Caco-2 (cell line): ENCODE measurements around the gene ZNF575. TPM values are rescaled to one million over a fixed set of nuclear protein-coding genes. Genes with fewer than 3 reads are reported as not detected.

ENCODE experiments used
- BruUV-seq: library from RNA; stranded (reverse); fragments of 400-500 nt; replicated peaks from 2 replicates; lab custom pipeline; 2021; lab: Mats Ljungman, UMichigan
- CTCF ChIA-PET: fragments of 300-600 bp; sonication (Branson Sonifier 250); formaldehyde crosslinking; loops from one replicate; lab custom pipeline; 2022; ENCODE audit warnings: antibody characterized with exemption; lab: Charles Lee
- POLR2A ChIA-PET: fragments of 300-600 bp; sonication (Branson Sonifier 250); formaldehyde crosslinking; loops from one replicate; lab custom pipeline; 2022; ENCODE audit warnings: antibody characterized with exemption; lab: Charles Lee
- DNase-seq, 2 experiments: peaks; one replicate each; pipeline versions ENCODE4 v3.0.0 to v3.0.0-alpha.2; 2020 to 2022
- H3K27me3 ChIP-seq: replicated peaks from 2 replicates; pipeline ENCODE4 v1.6.0; 2011; ENCODE audit warnings: low read length; ENCODE audit not compliant: control insufficient read depth, insufficient read depth
- H3K36me3 ChIP-seq: 2 replicates; pipeline ENCODE4 v1.5.1; 2011; ENCODE audit warnings: low read length; ENCODE audit not compliant: control insufficient read depth, insufficient read depth
- H3K4me1 ChIP-seq: fragments of 250-450 bp; sonication (Bioruptor Pico); 2 replicates; pipeline ENCODE4 v1.5.1; 2020; ENCODE audit warnings: mild to moderate bottlenecking
- H3K4me3 ChIP-seq: 2 replicates; pipeline ENCODE4 v1.5.1; 2011; ENCODE audit warnings: low read depth, mild to moderate bottlenecking, control low read depth, low read length
- H3K9me3 ChIP-seq: fragments of 250-450 bp; sonication (Bioruptor Pico); 2 replicates; pipeline ENCODE4 v1.5.1; 2020; ENCODE audit warnings: mild to moderate bottlenecking, moderate library complexity
- H3K27ac Mint-ChIP-seq: one replicate; pipeline ENCODE4 v1.8.0; 2022; ENCODE audit warnings: mixed read lengths; ENCODE audit not compliant: unreplicated experiment
- H3K27me3 Mint-ChIP-seq: one replicate; pipeline ENCODE4 v1.8.0; 2022; ENCODE audit warnings: mixed read lengths; ENCODE audit not compliant: insufficient read depth, unreplicated experiment
- H3K36me3 Mint-ChIP-seq: one replicate; pipeline ENCODE4 v1.8.0; 2022; ENCODE audit warnings: mild to moderate bottlenecking, mixed read lengths; ENCODE audit not compliant: insufficient read depth, unreplicated experiment
- H3K4me1 Mint-ChIP-seq: one replicate; pipeline ENCODE4 v1.8.0; 2022; ENCODE audit warnings: low read depth, mixed read lengths; ENCODE audit not compliant: unreplicated experiment
- H3K4me3 Mint-ChIP-seq: one replicate; pipeline ENCODE4 v1.8.0; 2022; ENCODE audit warnings: mild to moderate bottlenecking, moderate library complexity, mixed read lengths; ENCODE audit not compliant: unreplicated experiment
- H3K9me3 Mint-ChIP-seq: one replicate; pipeline ENCODE4 v1.8.0; 2022; ENCODE audit warnings: mixed read lengths; ENCODE audit not compliant: unreplicated experiment
- CTCF ChIP-seq, 2 experiments: fragments of 200-600 bp in 1 of 2; IDR thresholded peaks; 1 replicate in 1 of 2; 2 replicates in 1 of 2; pipeline versions ENCODE4 v1.5.1 to v1.8.0; 2011 to 2022; ENCODE audit warnings: antibody characterized with exemption in 1 of 2, control low read depth in 1 of 2, inconsistent platforms in 1 of 2, low read depth in 1 of 2, low read length in 1 of 2, mild to moderate bottlenecking in 1 of 2, moderate library complexity in 1 of 2; ENCODE audit not compliant: insufficient read depth in 1 of 2, severe bottlenecking in 1 of 2, unreplicated experiment in 1 of 2
- intact Hi-C: fragments of 100-400 bp; cut with micrococcal nuclease; formaldehyde crosslinking; loops from one replicate; pipeline ENCODE4 v1.10.0; 2022; ENCODE audit not compliant: unreplicated experiment
- total RNA-seq: library from RNA; stranded (reverse); gene quantifications from 2 replicates; pipeline ENCODE4 v1.2.3, GENCODE V29; 2022

ZNF575 gene
- total RNA-seq, 1 experiment from 2014 or later = 1.00 TPM

GRCh38 chr19:43486412-43486811 lies 46.6 kb upstream of the ZNF575 start:
- BruUV-seq = no TSS peak
- Histone ChIP-seq H3K27me3 (no peaks in the 10 kb centered on the region), H3K36me3 (peaks cover 4% of the 10 kb centered on the region), H3K9me3 (no peaks in the 10 kb centered on the region), H3K4me3 (no peak overlapping the region), H3K4me1 (no peaks in the 10 kb centered on the region)
- Mint-ChIP-seq H3K27me3 (no peaks in the 10 kb centered on the region), H3K9me3 (no peaks in the 10 kb centered on the region), H3K4me1 (no peaks in the 10 kb centered on the region), H3K4me3 (no peak overlapping the region), H3K27ac (no peak overlapping the region), H3K36me3 (peaks cover 12% of the 10 kb centered on the region)
- intact Hi-C loops = no loop called here
- no peak for TF ChIP-seq CTCF (IDR thresholded peaks at IDR 0.05; ENCODE audit: insufficient read depth in 1 of 2, low read depth in 1 of 2, low read length in 1 of 2, severe bottlenecking in 1 of 2, unreplicated experiment in 1 of 2)
- no peak for DNase-seq
- ChIA-PET POLR2A (no interaction called here), CTCF (interaction anchor here (0.6 kb wide), 1 partner anchor 69 kb away, joined by 3 read pairs; no protein-coding TSS in a partner anchor)

GRCh38 chr19:43488179-43488578 lies 44.8 kb upstream of the ZNF575 start:
- no peak for TF ChIP-seq CTCF (IDR thresholded peaks at IDR 0.05; ENCODE audit: insufficient read depth in 1 of 2, low read depth in 1 of 2, low read length in 1 of 2, severe bottlenecking in 1 of 2, unreplicated experiment in 1 of 2)
- Histone ChIP-seq H3K4me1 (no peaks in the 10 kb centered on the region), H3K36me3 (peaks cover 4% of the 10 kb centered on the region), H3K4me3 (no peak overlapping the region), H3K9me3 (no peaks in the 10 kb centered on the region), H3K27me3 (no peaks in the 10 kb centered on the region)
- no peak overlapping the region for H3K4me3 Mint-ChIP-seq
- no peak for DNase-seq
- ChIA-PET CTCF (no interaction called here), POLR2A (no interaction called here)
- H3K4me1 Mint-ChIP-seq = no peaks in the 10 kb centered on the region
- BruUV-seq = no TSS peak
- H3K9me3 Mint-ChIP-seq = no peaks in the 10 kb centered on the region
- intact Hi-C loops = no loop called here
- no peaks in the 10 kb centered on the region for H3K27me3 Mint-ChIP-seq
- H3K36me3 Mint-ChIP-seq = peaks cover 13% of the 10 kb centered on the region
- no peak overlapping the region for H3K27ac Mint-ChIP-seq

GRCh38 chr19:43489310-43489709 lies 43.7 kb upstream of the ZNF575 start:
- H3K4me1 Mint-ChIP-seq = no peaks in the 10 kb centered on the region
- H3K27me3 Mint-ChIP-seq = no peaks in the 10 kb centered on the region
- no peak overlapping the region for H3K27ac Mint-ChIP-seq
- DNase-seq = no peak
- no peaks in the 10 kb centered on the region for H3K9me3 Mint-ChIP-seq
- Histone ChIP-seq H3K27me3 (no peaks in the 10 kb centered on the region), H3K4me3 (no peak overlapping the region), H3K9me3 (no peaks in the 10 kb centered on the region), H3K36me3 (peaks cover 4% of the 10 kb centered on the region), H3K4me1 (no peaks in the 10 kb centered on the region)
- no peak overlapping the region for H3K4me3 Mint-ChIP-seq
- intact Hi-C loops = no loop called here
- no TSS peak for BruUV-seq
- no peak for TF ChIP-seq CTCF (IDR thresholded peaks at IDR 0.05; ENCODE audit: insufficient read depth in 1 of 2, low read depth in 1 of 2, low read length in 1 of 2, severe bottlenecking in 1 of 2, unreplicated experiment in 1 of 2)
- H3K36me3 Mint-ChIP-seq = peaks cover 13% of the 10 kb centered on the region
- CTCF ChIA-PET = no interaction called here
- POLR2A ChIA-PET = no interaction called here
